Thoracic aorta (tissue), 2 donors: ENCODE measurements around the gene TEX11. TPM values are rescaled to one million over a fixed set of nuclear protein-coding genes. Genes with fewer than 3 reads are reported as not detected.

Experiments
- ATAC-seq: fragments of 150-250 bp; one replicate; pipeline ENCODE4 v1.8.0; 2017; ENCODE audit warnings: low read depth; ENCODE audit not compliant: insufficient number of reproducible peaks, low FRiP score
- DNase-seq: peaks from one replicate; pipeline ENCODE4 v3.0.0-alpha.2; 2020; ENCODE audit warnings: low spot score
- H3K27ac ChIP-seq, 2 donors: fragments of 200-600 bp; sonication (generic); 1 replicate in 1 of 2; 2 replicates in 1 of 2; pipeline ENCODE4 v1.5.1; 2016; ENCODE audit warnings: mild to moderate bottlenecking in 2 of 2, moderate library complexity in 2 of 2
- H3K27me3 ChIP-seq: fragments of 200-600 bp; sonication (generic); replicated peaks from 2 replicates; pipeline ENCODE4 v1.6.0; 2016; ENCODE audit warnings: mild to moderate bottlenecking; ENCODE audit not compliant: insufficient read depth
- H3K36me3 ChIP-seq: fragments of 200-600 bp; sonication (generic); one replicate; pipeline ENCODE4 v1.5.1; 2016
- H3K4me1 ChIP-seq, 2 donors: fragments of 200-600 bp; sonication (generic); 1 replicate in 1 of 2; 2 replicates in 1 of 2; pipeline versions ENCODE4 v1.5.1 to v1.6.0; 2016; ENCODE audit warnings: low read depth in 2 of 2, mild to moderate bottlenecking in 1 of 2; ENCODE audit not compliant: control insufficient read depth in 1 of 2
- H3K4me3 ChIP-seq: fragments of 200-600 bp; sonication (generic); 2 replicates; pipeline ENCODE4 v1.5.1; 2016; ENCODE audit warnings: mild to moderate bottlenecking
- H3K9me3 ChIP-seq: fragments of 200-600 bp; sonication (generic); 2 replicates; pipeline ENCODE4 v1.5.1; 2016
- total RNA-seq, 2 donors: library from RNA; depleted of rRNA; stranded (reverse); fragments of >200 nt; gene quantifications; one replicate each; pipeline versions ENCODE4 v1.1.0 to v1.2.3, GENCODE V29; 2016
- TF ChIP-seq, protein P1 (sequence below): fragments of 200-600 bp; sonication (generic); IDR thresholded peaks from one replicate; pipeline ENCODE4 v1.5.1; 2019; ENCODE audit warnings: antibody characterized with exemption

The TEX11 gene
- total RNA-seq, 2 donors from 2014 or later: not detected

DNA sequence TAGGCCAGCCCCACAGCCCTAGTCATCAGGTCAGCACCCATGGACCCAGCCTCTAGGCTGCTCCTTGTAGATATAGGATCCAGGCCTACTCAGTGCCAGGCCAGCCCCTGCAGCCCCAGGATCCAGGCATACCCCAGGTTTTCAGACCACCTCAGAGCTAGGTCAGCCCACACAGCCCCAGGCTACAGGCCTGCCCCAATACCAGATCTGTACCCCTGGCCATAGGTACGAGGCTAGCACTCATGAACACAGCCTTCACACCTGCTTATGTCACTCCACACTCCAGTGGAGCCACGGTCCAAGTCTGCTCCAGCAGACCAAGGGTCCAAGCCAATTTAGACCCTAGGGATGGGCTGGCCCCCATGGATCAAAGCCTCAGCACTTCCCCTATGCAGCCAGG, 272.8 kb downstream of the TEX11 start:
- TF ChIP-seq, protein P1, sequence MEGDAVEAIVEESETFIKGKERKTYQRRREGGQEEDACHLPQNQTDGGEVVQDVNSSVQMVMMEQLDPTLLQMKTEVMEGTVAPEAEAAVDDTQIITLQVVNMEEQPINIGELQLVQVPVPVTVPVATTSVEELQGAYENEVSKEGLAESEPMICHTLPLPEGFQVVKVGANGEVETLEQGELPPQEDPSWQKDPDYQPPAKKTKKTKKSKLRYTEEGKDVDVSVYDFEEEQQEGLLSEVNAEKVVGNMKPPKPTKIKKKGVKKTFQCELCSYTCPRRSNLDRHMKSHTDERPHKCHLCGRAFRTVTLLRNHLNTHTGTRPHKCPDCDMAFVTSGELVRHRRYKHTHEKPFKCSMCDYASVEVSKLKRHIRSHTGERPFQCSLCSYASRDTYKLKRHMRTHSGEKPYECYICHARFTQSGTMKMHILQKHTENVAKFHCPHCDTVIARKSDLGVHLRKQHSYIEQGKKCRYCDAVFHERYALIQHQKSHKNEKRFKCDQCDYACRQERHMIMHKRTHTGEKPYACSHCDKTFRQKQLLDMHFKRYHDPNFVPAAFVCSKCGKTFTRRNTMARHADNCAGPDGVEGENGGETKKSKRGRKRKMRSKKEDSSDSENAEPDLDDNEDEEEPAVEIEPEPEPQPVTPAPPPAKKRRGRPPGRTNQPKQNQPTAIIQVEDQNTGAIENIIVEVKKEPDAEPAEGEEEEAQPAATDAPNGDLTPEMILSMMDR: no peak
- H3K4me1 ChIP-seq: no peaks in the 10 kb centered on the region
- no peaks in the 10 kb centered on the region for H3K36me3 ChIP-seq
- no peak overlapping the region for H3K27ac ChIP-seq
- no peaks in the 10 kb centered on the region for H3K9me3 ChIP-seq
- ATAC-seq: no peak
- no peaks in the 10 kb centered on the region for H3K27me3 ChIP-seq
- no peak for DNase-seq
- H3K4me3 ChIP-seq: no peak overlapping the region

DNA sequence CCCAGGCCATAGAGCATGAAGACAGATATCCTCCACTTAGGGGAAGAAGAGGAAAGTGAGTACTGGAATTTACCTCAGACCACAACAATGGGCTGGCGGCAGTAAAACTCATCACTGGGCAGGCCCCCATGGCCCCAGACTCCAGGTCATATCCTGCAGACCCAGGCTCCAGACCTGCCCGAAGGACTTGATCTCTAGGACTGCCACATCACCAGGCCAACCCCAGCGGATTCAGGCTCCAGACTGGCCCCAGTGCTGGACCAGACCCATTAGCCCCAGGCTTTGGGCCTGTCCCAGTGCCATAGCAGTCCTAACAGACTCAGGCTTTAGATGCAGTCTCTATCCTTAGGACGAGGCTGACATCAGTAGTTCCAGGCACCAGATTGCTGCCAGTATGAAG, 273.3 kb downstream of the TEX11 start:
- TF ChIP-seq, protein P1: no peak
- Histone ChIP-seq H3K4me1 (no peaks in the 10 kb centered on the region), H3K36me3 (no peaks in the 10 kb centered on the region), H3K9me3 (no peaks in the 10 kb centered on the region), H3K4me3 (no peak overlapping the region), H3K27ac (no peak overlapping the region), H3K27me3 (no peaks in the 10 kb centered on the region)
- DNase-seq: no peak
- ATAC-seq: no peak

DNA sequence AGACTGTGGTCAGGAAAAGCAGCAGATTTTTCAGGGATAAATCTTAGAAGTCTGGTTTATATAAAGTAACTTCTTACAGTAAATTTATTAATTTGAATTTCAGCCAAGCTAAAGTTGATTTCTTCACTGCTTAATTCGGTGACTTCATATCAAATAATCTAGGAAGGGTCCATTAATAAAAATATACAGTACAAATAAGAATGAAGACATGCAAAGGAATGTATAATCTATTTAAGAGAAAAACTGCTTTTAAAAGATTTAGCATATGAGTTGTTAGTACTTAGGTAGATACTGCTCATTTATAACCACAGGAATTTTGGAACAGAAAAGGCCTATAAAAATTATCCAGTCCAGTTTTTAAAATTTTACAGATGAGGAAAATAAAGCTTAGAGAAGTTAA, 286.8 kb downstream of the TEX11 start:
- DNase-seq: no peak
- no peaks in the 10 kb centered on the region for H3K4me1 ChIP-seq
- no peak overlapping the region for H3K4me3 ChIP-seq
- ATAC-seq: no peak
- no peak overlapping the region for H3K27ac ChIP-seq
- no peaks in the 10 kb centered on the region for H3K36me3 ChIP-seq
- H3K27me3 ChIP-seq: no peaks in the 10 kb centered on the region
- no peaks in the 10 kb centered on the region for H3K9me3 ChIP-seq
- TF ChIP-seq, protein P1: no peak

DNA sequence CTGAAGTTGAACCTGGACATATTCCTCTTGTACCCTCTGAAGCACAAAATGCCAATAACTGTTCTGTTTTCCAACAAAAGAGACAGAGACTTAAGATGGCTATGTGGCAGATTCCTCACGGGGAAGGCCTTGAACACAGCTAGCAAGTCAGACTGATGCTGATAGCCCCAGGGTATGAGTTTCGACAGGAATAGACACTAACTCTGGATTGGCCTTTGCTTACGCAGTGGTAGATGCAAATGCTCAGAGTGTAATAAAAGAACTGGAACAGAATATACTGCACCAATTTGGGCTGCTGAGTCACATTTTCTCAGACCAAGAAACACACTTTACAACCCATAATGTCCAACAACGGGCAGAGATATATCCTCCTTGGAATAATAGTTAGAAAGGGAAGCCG, 290.0 kb downstream of the TEX11 start:
- Histone ChIP-seq H3K4me3 (no peak overlapping the region), H3K9me3 (no peaks in the 10 kb centered on the region), H3K27ac (no peak overlapping the region), H3K36me3 (no peaks in the 10 kb centered on the region), H3K27me3 (no peaks in the 10 kb centered on the region), H3K4me1 (no peaks in the 10 kb centered on the region)
- ATAC-seq: no peak
- DNase-seq: no peak
- TF ChIP-seq, protein P1: no peak

DNA sequence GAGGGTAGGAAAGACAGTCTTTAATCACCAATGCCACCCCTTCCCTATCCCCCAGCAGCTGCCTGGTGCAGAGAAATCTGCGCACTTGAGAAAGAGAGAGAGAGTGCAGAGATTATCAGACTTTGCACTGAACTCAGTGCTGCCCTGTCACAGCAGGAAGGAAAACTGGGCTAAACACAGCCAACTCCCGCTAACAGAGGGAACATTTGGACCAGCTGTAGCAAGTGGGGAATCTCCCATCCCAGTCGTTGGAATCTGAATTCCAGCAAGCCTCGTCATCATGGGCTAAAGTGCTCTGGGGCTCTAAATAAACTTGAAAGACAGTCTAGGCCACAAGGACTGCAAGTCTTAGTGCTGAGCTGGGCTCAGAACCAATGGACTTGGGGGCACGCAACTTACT, 295.2 kb downstream of the TEX11 start:
- Histone ChIP-seq H3K27ac (no peak overlapping the region), H3K9me3 (no peaks in the 10 kb centered on the region), H3K36me3 (no peaks in the 10 kb centered on the region), H3K4me3 (no peak overlapping the region), H3K27me3 (no peaks in the 10 kb centered on the region), H3K4me1 (no peaks in the 10 kb centered on the region)
- ATAC-seq: no peak
- DNase-seq: no peak
- TF ChIP-seq, protein P1: no peak
